Pulmonary artery endothelial cell (primary cell): ENCODE measurements around the gene PSMD4. TPM values are rescaled to one million over a fixed set of nuclear protein-coding genes. Genes with fewer than 3 reads are reported as not detected.
"Not testable (repeated sequence)": the region's sequence is repeated elsewhere in the genome, so short reads cannot be mapped to it uniquely, and the experiment has no call there.

Experiments used
- DNase-seq: peaks from one replicate; pipeline ENCODE4 v3.0.0-alpha.2; 2011; ENCODE audit warnings: low read depth, low spot score
- total RNA-seq: library from RNA; depleted of rRNA; stranded (reverse); fragments of >200 nt; gene quantifications from 2 replicates; pipeline ENCODE4 v1.2.3, GENCODE V29; 2014

Gene PSMD4
- total RNA-seq, 1 donor from 2014 or later: 263 TPM

- no peak for DNase-seq
These were observed 19.5 kb downstream of the PSMD4 start for GRCh38 chr1:151273924-151274466.

GRCh38 chr1:151275341-151275740, 20.8 kb downstream of the PSMD4 start:
- DNase-seq: not testable (repeated sequence)

- no peak for DNase-seq
These were observed 22.7 kb downstream of the PSMD4 start for GRCh38 chr1:151277249-151277648.

GRCh38 chr1:151281225-151281968, 26.9 kb downstream of the PSMD4 start:
- DNase-seq: peak; percentile 91

DNA sequence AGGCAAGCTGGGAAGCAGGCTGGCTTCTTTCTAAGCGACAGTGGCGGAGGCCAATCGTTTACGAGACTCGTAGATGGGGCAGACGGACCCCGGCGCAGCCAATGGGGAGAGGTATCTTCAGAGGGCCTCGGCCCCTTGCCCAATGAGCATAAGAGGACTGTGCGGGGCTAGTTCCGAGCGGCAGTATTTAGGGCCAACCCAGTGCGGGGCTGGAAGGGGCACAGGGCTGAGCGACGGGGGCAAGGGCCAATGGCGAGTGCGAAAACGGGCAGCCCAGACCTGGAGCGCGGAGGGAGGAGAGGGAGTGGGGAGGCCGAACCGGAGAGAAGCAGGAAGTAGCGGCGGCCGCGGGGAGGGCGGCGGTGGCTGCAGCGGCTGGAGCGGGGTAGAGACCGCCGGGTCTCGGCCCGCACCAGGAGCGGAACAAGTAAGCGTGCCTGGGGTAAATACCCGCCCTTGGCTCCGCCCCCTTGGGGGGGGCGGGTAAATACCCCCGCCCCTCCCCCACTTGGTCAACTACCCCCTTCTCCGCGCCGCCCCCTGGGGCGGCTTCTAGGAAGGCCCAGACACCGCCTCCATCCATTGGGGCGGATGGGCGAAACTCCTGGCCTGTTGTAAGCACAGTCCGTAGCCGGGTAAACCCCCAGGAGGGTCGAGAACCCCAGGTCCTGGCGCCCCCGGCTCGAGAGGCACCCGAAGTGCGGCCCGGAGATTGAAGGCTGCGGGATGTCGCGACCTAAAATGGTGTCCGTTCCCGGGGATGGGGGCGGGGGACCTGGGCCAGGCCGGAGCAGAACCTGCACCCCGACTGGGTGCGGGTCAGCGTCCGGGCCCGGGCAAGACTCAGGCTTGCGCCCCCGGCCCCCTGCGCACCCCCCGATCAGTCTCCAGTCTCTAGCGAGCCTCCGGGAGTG, 27.7 kb downstream of the PSMD4 start, which contains the start of gene ZNF687:
TSS of gene ZNF687 (plus strand) at position 331 of the 914 bp plus-strand sequence. CDS start 3,993 bp downstream, outside the sequence.
- DNase-seq: peak; percentile 100

GRCh38 chr1:151282883-151283725, 28.6 kb downstream of the PSMD4 start:
- no peak for DNase-seq

DNA sequence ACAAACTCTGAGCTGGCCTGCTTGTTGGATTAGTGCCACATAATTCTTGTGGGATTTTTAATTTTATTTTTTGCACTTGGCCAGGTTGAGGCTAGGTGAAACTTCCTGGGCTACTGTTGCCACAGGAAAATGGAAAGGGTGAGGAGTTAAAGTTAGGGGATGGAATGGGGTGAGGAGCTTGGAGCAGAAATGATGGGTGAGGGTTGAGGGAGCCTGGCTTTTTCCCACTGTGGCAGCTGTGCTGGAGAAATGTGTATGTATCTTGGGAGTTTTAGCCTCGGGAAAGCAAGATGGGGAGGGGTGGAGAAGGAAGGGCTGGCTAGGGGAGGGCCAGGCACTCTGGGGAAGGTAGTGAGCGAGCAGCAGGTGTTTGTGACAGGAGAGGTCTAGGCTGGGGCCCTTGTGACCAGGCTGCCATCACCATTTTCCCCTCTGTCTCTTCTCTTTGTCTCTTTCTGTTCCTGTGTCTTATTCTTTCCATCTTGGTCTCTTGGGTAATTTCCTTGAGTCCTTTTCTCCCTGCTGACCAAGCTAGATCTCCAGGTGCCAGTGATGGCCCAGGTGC, 29.6 kb downstream of the PSMD4 start:
- DNase-seq: no peak

GRCh38 chr1:151286619-151287340, 32.2 kb downstream of the PSMD4 start:
- DNase-seq: no peak

- no peak for DNase-seq
These were observed 32.8 kb downstream of the PSMD4 start for GRCh38 chr1:151287341-151287699.

DNA sequence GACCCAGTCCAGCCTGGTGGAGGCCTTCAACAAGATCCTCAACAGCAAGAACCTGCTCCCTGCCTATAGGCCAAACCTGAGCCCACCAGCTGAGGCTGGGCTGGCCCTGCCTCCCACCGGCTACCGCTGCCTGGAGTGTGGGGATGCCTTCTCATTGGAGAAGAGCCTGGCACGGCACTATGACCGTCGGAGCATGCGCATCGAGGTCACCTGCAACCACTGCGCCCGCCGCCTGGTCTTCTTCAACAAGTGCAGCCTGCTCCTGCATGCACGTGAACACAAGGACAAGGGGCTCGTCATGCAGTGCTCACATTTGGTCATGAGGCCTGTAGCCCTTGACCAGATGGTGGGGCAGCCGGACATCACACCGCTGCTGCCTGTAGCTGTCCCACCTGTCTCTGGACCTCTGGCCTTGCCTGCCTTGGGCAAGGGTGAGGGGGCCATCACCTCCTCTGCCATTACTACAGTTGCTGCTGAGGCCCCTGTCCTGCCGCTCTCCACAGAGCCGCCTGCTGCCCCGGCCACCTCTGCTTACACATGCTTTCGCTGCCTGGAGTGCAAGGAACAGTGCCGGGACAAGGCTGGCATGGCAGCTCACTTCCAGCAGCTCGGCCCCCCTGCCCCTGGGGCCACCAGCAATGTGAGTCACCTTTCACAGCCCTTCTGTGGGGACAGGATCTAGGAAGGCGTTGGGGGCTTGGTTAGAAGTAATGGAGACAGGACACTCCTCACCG, 33.4 kb downstream of the PSMD4 start:
- no peak for DNase-seq

- DNase-seq: no peak
These were observed 34.0 kb downstream of the PSMD4 start for GRCh38 chr1:151288502-151288901.

GRCh38 chr1:151289080-151289935, 34.8 kb downstream of the PSMD4 start:
- no peak for DNase-seq

DNA sequence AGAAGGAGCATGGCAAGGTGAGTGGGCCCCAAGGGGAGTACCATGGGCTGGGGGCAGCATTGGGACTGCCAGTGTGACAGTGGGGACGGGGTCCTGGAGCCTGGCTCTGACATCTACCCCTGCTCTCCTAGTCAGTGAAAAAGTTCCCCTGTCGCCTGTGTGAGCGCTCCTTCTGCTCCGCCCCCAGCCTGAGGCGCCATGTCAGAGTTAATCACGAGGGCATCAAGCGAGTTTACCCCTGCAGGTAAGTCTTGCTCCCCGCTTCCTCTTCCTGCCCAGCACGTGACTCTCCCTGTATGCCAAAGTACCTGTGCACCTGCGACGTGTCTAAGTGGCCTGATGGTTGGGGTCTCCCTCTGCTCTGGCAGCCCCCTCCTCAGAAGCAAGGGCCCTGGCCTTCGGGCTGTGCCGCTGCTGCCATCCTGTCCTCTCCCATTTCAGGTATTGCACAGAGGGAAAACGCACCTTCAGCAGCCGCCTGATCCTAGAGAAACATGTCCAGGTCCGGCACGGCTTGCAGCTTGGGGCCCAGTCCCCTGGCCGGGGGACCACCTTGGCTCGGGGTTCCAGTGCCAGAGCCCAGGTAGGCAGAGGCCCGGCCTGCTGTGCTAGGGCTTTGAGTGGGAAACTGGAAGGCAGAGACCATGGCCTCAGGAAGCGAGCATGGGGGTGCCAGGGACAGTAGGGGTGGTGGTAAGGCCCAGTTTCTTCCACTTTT, 35.6 kb downstream of the PSMD4 start:
- no peak for DNase-seq

- no peak for DNase-seq
These were observed 36.3 kb downstream of the PSMD4 start for GRCh38 chr1:151290709-151291303.

- DNase-seq: no peak
These were observed 37.9 kb downstream of the PSMD4 start for GRCh38 chr1:151292207-151293030.

- no peak for DNase-seq
These were observed 38.6 kb downstream of the PSMD4 start for GRCh38 chr1:151293093-151293492.
